NCI-H2227 treated with DMSO at 0.1 percent for 48 hours (cell line): ENCODE data around the gene PABPN1L.
"Not testable (repeated sequence)": the region's sequence is repeated elsewhere in the genome, so short reads cannot be mapped to it uniquely, and the experiment has no call there.

Experiments used
- DNase-seq: peaks from one replicate; lab custom pipeline; 2025; lab: John Stamatoyannopoulos, UW

PABPN1L gene

GRCh38 chr16:88900662-88901052, 34.2 kb upstream of the PABPN1L start:
- no peak for DNase-seq

- DNase-seq: no peak
These were observed 33.6 kb upstream of the PABPN1L start for GRCh38 chr16:88899901-88900661.

- no peak for DNase-seq
These were observed 31.4 kb upstream of the PABPN1L start for GRCh38 chr16:88897696-88898425.

- DNase-seq: no peak
These were observed 30.0 kb upstream of the PABPN1L start for GRCh38 chr16:88896238-88897070.

- no peak for DNase-seq
These were observed 28.9 kb upstream of the PABPN1L start for GRCh38 chr16:88895335-88895734.

GRCh38 chr16:88894681-88895300, 28.3 kb upstream of the PABPN1L start:
- DNase-seq: no peak

GRCh38 chr16:88894266-88894665, 27.8 kb upstream of the PABPN1L start:
- DNase-seq: not testable (repeated sequence)

GRCh38 chr16:88893127-88893968, 26.9 kb upstream of the PABPN1L start:
- no peak for DNase-seq

- DNase-seq: no peak
These were observed 25.6 kb upstream of the PABPN1L start for GRCh38 chr16:88892065-88892464.

- DNase-seq: no peak
These were observed 24.6 kb upstream of the PABPN1L start for GRCh38 chr16:88891083-88891482.

GRCh38 chr16:88889702-88890352, 23.4 kb upstream of the PABPN1L start:
- not testable (repeated sequence) for DNase-seq

GRCh38 chr16:88888461-88889387, 22.3 kb upstream of the PABPN1L start:
- DNase-seq: no peak

- DNase-seq: no peak
These were observed 21.6 kb upstream of the PABPN1L start for GRCh38 chr16:88888057-88888456.

- DNase-seq: no peak
These were observed 20.5 kb upstream of the PABPN1L start for GRCh38 chr16:88886845-88887521.

- no peak for DNase-seq
These were observed 20.0 kb upstream of the PABPN1L start for GRCh38 chr16:88886420-88886844.

- DNase-seq: no peak
These were observed 19.3 kb upstream of the PABPN1L start for GRCh38 chr16:88885693-88886280.

GRCh38 chr16:88884569-88885271, 18.3 kb upstream of the PABPN1L start:
- no peak for DNase-seq

GRCh38 chr16:88883946-88884345, 17.5 kb upstream of the PABPN1L start:
- DNase-seq: no peak
